ENCODE measurements around the gene SDK1. TPM values are rescaled to one million over a fixed set of nuclear protein-coding genes. Genes with fewer than 3 reads are reported as not detected.

SDK1 gene
- total RNA-seq, 2 experiments from 2014 or later, result 0.25 to 0.78 TPM

GRCh38 chr7:3861386-3861785 is 560.3 kb downstream of the SDK1 start:
- Mint-ChIP-seq H3K27ac (no peak overlapping the region), H3K27me3 (peaks cover 9% of the 10 kb centered on the region), H3K9me3 (peaks cover 2% of the 10 kb centered on the region), H3K36me3 (ENCODE audit: low read depth) (no peaks in the 10 kb centered on the region), H3K4me3 (no peak overlapping the region), H3K4me1 (ENCODE audit: low read depth) (peaks cover 7% of the 10 kb centered on the region)
- no peak for DNase-seq
- POLR2A ChIA-PET, result no interaction called here
- TF ChIP-seq CTCF (IDR thresholded peaks at IDR 0.05), result no peak
- ATAC-seq, result no peak
- CTCF ChIA-PET, result interaction anchor here (1.3 kb wide), 1 partner anchor 13 kb away, joined by 3 read pairs; no protein-coding TSS in a partner anchor
- intact Hi-C loops (cut with micrococcal nuclease), result no loop called here

- peaks cover 9% of the 10 kb centered on the region for H3K27me3 Mint-ChIP-seq
- no peak overlapping the region for H3K27ac Mint-ChIP-seq
- no peak for TF ChIP-seq CTCF (IDR thresholded peaks at IDR 0.05)
- no peak overlapping the region for H3K4me3 Mint-ChIP-seq
- peaks cover 7% of the 10 kb centered on the region for H3K4me1 Mint-ChIP-seq (ENCODE audit: low read depth)
- ChIA-PET CTCF (no interaction called here), POLR2A (interaction anchor here (0.5 kb wide), 1 partner anchor 18 kb away, joined by 3 read pairs; no protein-coding TSS in a partner anchor)
- DNase-seq (peak; percentile 26), ATAC-seq (peak; percentile 34)
- H3K36me3 Mint-ChIP-seq (ENCODE audit: low read depth), result no peaks in the 10 kb centered on the region
- peaks cover 2% of the 10 kb centered on the region for H3K9me3 Mint-ChIP-seq
- intact Hi-C loops (cut with micrococcal nuclease), result no loop called here
These were observed 560.9 kb downstream of the SDK1 start for GRCh38 chr7:3861941-3862340.

GRCh38 chr7:3862774-3863173 is 561.7 kb downstream of the SDK1 start:
- Mint-ChIP-seq H3K27ac (no peak overlapping the region), H3K4me1 (ENCODE audit: low read depth) (peaks cover 7% of the 10 kb centered on the region), H3K36me3 (ENCODE audit: low read depth) (no peaks in the 10 kb centered on the region), H3K4me3 (no peak overlapping the region), H3K9me3 (peaks cover 2% of the 10 kb centered on the region), H3K27me3 (peaks cover 7% of the 10 kb centered on the region)
- intact Hi-C loops (cut with micrococcal nuclease), result no loop called here
- ATAC-seq (no peak), DNase-seq (no peak)
- no peak for TF ChIP-seq CTCF (IDR thresholded peaks at IDR 0.05)
- POLR2A ChIA-PET, result no interaction called here
- CTCF ChIA-PET, result no interaction called here

- H3K27ac Mint-ChIP-seq, result no peak overlapping the region
- ATAC-seq, result no peak
- CTCF ChIA-PET, result no interaction called here
These were observed 565.2 kb downstream of the SDK1 start for GRCh38 chr7:3866277-3866676.

GRCh38 chr7:3867863-3868262 is 566.8 kb downstream of the SDK1 start:
- TF ChIP-seq CTCF (IDR thresholded peaks at IDR 0.05), result no peak
- ChIA-PET CTCF (no interaction called here), POLR2A (no interaction called here)
- H3K4me1 Mint-ChIP-seq (ENCODE audit: low read depth), result no peaks in the 10 kb centered on the region
- H3K27me3 Mint-ChIP-seq, result peaks cover 2% of the 10 kb centered on the region
- ATAC-seq (no peak), DNase-seq (no peak)
- intact Hi-C loops (cut with micrococcal nuclease), result no loop called here
- H3K4me3 Mint-ChIP-seq, result no peak overlapping the region
- no peaks in the 10 kb centered on the region for H3K36me3 Mint-ChIP-seq (ENCODE audit: low read depth)
- H3K9me3 Mint-ChIP-seq, result peaks cover 2% of the 10 kb centered on the region
- no peak overlapping the region for H3K27ac Mint-ChIP-seq

More at GRCh38 chr7:3866277-3866676, 565.2 kb downstream of the SDK1 start:
- Mint-ChIP-seq H3K36me3 (ENCODE audit: low read depth) (no peaks in the 10 kb centered on the region), H3K27me3 (peaks cover 2% of the 10 kb centered on the region), H3K4me1 (ENCODE audit: low read depth) (peaks cover 7% of the 10 kb centered on the region), H3K4me3 (no peak overlapping the region), H3K9me3 (peaks cover 2% of the 10 kb centered on the region)
- TF ChIP-seq CTCF (IDR thresholded peaks at IDR 0.05), result no peak
- POLR2A ChIA-PET, result no interaction called here
- intact Hi-C loops (cut with micrococcal nuclease), result no loop called here
- no peak for DNase-seq

All from activated CD8-positive, alpha-beta T cell treated with anti-CD3 and anti-CD28 coated beads for 36 hours (primary cell).